NCI-H2196 treated with DMSO at 0.1 percent for 48 hours (cell line): ENCODE measurements around the gene ANAPC7.
"Not testable (repeated sequence)": the region's sequence is repeated elsewhere in the genome, so short reads cannot be mapped to it uniquely, and the experiment has no call there.

ENCODE experiments used
- DNase-seq: peaks from one replicate; lab custom pipeline; 2025; ENCODE audit not compliant: unreplicated experiment; lab: John Stamatoyannopoulos, UW

Gene ANAPC7, protein sequence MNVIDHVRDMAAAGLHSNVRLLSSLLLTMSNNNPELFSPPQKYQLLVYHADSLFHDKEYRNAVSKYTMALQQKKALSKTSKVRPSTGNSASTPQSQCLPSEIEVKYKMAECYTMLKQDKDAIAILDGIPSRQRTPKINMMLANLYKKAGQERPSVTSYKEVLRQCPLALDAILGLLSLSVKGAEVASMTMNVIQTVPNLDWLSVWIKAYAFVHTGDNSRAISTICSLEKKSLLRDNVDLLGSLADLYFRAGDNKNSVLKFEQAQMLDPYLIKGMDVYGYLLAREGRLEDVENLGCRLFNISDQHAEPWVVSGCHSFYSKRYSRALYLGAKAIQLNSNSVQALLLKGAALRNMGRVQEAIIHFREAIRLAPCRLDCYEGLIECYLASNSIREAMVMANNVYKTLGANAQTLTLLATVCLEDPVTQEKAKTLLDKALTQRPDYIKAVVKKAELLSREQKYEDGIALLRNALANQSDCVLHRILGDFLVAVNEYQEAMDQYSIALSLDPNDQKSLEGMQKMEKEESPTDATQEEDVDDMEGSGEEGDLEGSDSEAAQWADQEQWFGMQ

DNA sequence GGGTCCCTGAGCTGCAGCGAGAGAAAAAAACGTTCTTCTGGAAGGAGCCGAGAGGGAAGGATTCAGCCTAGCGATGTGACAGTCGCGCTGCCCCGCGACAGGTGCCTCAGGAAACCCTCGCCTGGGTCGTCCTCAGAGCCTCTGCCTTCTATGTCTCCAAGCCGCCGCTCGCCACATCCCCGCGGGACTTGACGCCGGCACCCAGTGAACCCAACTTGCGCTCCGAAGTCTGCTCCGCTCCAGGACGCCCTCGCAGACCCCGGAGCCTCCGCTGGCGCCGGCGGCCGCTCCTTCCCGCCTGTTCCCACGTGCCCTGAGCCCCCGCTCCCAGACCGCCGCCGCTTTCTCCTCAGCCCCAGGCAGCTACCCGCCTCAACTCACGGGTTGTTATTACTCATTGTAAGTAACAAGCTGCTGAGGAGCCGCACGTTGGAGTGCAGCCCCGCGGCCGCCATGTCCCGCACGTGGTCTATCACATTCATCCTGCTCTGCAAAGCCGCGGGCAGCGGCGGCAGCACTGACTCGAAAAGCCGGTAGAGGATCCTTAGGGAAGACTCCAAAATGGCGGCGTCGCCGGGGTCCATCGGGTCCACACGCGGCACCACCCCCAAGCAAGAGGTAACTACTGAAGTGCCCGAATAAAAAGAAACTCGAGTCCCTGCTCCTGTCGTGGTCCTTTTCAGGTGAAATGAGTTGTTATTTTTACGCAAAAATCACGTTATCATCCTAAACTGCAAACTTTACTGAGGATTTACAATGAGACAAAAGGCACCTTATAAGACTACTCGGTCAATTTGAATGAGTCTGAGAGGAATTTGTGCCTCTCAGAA lies at the start of gene ANAPC7:
Gene ANAPC7, minus strand, starts transcription at position 563 of the 830 bp plus-strand sequence. Its CDS starts 81 bp downstream, at position 482.
- DNase-seq, result peak; percentile 76

DNA sequence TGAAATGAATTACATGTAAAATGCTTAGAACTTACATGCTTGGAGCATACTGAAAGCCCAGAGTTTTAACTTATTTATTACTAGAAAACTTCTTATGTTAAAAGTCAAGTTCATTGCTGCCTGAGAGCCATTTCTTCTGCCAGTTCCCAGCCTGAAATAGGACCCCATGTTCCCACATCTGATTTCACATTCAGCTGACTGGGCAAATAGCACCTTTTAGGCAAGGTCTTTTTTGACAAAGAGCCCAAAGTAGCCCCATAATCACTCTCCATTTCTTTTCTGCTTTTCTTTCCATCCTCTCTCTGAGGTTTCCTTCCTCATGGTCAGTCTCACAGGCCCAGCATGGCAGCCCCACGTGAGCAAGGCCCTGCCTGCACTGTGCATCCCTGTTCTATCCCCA lies 47.8 kb upstream of the ANAPC7 start:
- DNase-seq, result no peak

DNA sequence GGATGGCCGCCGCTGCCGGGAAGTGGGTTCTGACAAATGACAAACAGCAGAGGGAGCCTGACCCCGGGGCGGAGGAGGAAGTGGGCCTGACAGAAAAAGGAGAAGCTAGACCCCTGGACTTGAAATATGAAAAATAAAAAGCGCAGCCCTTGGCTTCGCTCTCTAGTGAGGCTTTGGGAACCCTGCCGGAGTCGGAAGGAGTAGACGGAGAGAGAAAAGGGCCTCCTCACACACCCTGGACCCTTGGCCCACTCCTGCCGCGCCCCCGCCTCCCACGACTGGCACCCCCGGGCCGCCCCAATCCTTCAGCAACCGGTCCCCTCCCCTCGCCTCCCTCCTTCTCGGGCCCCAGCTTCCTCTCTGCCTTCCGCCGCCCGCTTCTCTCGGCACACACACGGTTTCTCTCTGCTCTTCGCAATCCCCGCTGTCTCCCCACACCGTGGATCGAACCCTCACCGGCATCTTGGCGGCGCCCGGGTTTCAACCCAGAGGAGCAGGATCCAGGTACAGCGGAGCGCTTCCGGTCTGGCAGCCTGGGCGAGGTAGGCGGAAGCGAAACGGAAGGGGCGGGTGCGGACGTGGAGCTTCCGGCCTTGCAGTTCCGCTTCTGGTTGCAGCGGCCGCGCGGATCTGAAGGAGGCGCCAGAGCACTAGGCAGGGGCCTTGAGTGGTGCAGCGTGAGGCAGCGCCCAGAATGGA lies 46.4 kb upstream of the ANAPC7 start, which contains the start of gene ARPC3:
Gene ARPC3, minus strand, starts transcription at position 539 of the 699 bp plus-strand sequence. Its CDS starts 77 bp downstream, at position 462.
- DNase-seq, result peak; percentile 88

DNA sequence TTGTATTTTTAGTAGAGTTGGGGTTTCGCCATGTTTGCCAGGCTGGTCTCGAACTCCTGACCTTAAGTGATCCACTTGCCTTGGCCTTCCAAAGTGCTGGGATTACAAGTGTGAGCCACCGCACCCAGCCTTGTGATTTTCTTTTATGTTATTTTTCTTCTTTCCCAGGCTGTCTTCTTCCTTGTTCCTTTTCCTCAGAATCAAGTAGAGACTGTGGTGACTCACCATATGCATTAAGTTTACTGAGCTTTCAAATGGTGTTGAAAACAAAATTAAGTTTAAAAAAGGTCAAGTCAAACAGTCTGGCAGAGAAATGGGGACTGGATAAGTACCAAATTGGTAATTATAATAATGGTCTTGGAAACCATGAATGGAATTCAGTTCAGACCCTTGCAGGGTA lies 40.9 kb upstream of the ANAPC7 start:
- DNase-seq, result no peak

DNA sequence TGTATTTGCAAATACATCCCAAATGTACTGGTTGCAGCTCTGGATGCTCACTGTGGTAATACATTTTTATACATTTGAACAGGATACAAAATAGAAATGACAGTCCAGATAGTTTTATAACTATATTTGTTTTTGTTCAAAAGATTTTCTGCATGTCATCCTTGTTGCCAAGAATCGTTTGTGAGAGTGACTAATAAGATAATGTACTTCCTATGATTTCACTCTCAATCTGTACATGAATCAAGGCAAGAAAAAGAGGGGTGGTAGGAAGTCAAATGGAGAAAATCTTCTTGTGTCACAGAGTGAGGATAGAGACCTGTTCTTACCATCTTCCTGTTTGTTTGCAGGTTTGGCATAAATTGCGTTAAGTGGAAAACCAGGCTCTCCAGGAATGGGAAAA lies 32.7 kb upstream of the ANAPC7 start:
- DNase-seq, result no peak

DNA sequence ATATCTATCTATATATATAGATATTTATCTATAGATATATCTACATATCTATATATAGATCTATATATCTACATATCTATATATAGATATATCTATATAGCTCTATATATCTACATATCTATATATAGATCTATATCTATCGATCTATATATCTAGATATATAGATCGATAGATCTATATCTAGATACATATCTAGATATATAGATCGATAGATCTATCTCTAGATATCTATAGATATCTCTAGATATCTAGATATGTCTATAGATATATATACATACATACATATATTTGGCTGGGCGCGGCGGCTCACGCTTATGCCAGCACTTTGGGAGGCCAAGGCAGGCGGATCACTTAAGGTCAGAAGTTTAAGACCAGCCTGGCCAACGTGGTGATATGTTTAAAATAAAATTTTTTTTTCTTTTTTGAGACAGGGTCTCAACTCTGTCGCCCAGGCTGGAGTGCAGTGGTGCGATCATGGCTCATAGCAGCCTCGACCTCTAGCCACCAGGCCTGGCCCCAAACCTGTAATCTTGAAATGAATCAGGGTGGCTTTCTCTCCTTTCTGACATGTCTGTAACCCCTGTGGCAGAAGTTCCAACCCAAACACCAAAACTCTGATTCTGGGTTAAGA lies 28.6 kb upstream of the ANAPC7 start:
- DNase-seq, result no peak

DNA sequence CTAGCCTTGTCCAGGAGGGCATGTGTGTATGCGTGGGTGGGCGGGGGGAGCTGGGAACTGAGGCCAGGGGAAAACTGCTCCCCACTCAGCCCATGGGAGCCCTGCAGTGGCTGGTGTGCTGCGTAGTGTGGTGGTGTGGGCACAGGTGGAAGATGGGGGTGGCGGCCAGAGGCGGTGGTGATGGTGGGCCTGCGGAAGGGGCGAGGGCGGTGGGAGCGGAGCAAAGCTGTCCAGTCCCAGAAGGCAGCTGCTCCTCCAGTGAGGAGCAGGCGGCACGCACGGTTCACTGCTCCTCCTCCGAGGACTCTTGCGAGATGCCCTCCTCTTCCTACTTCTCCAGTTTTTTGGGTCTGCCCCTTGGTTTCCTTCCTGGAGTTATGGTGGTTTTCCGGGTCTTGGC lies 26.2 kb upstream of the ANAPC7 start:
- not testable (repeated sequence) for DNase-seq

DNA sequence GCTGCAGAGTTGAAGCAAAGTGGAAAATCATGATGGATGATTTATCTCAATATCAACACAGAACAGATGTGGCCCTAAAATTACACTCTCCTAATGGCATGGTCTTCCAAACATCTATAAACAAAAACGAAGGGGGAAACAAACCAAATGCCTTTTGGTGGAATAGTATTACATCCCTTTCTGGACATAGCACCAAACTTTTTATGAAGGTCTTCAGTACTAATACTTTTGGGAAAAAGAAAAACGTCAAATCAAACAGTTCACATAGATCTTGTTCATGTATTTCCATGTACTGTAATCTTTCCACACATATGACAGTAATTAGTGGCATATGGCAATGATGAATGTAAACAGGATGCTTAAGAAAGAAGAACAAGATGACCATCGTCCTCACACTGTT lies 22.9 kb upstream of the ANAPC7 start:
- DNase-seq, result no peak

DNA sequence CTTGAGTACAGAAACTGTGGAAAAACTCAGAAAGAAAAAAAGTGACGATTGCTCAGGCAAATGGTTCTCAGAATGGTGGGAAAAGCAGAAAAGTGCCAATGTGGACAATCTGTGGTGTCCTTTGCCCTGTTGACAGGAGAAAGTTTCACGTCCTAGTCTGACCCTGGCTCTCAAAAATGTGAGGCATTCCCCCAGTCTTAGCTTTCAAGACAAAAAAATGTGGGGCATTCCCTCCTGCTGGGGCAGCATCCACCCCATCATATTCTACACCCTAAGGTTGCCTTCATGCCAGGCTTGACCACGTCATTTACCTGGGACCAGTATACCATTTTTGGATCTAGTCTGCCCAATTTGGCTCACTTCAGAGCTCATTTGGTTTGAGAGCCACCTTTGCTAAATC lies 20.7 kb upstream of the ANAPC7 start:
- DNase-seq, result no peak

DNA sequence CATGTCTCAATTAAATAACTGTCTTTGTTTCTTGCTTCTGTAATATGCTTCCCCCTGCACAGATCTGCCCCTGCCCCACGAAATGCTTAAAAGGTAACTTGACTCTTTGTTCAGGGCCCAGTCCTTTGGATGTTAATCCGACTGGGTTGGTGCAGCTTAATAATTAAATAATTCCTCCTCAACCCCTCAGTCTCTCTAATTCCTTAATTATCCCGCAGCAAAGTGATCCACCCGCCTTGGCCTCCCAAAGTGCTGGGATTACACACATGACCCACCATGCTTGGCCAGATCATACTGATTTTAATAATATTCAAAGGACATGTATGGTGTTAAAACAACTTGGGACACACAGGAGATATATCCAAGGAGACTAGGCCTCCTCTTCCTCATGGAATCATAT lies 18.2 kb upstream of the ANAPC7 start:
- no peak for DNase-seq

DNA sequence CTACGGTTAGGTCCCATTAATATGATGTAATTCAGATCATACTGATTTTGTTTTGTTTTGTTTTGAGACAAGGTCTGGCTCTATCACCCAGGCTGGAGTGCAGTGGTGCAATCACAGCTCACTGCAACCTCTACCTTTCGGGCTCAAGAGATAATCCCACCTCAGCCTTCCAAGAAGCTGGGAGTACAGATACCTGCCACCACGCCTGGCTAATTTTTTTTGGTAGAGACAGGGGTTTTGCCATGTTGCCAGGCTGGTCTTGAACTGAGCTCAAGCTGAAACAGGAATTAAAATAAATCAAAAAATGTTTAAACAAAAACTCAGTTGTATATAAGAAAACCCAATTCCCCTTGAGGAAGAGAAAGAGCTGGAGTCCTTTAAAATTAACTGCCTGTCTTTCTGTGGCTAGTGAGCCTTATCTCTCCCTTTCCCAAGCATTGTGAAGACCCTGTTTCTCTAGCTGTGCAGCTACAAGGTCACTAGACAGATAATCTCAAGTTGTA lies 17.7 kb upstream of the ANAPC7 start:
- no peak for DNase-seq

DNA sequence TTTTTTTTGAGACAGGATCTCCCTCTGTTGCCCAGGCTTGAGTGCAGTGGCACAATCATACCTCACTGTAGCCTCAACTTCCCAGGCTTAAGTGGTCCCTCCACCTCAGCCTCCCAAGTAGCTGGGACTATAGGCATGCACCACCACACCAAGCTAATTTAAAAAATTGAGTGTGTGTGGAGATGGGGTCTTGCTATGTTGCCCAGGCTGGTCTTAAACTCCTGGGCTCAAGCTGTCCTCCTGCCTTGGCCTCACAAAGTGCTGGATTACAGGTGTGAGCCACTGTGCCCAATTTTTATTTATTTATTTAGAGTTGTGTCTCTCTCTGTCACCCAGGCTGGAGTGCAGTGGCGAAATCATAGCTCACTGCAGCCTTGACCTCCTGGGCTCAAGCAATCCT lies 17.1 kb upstream of the ANAPC7 start:
- not testable (repeated sequence) for DNase-seq

DNA sequence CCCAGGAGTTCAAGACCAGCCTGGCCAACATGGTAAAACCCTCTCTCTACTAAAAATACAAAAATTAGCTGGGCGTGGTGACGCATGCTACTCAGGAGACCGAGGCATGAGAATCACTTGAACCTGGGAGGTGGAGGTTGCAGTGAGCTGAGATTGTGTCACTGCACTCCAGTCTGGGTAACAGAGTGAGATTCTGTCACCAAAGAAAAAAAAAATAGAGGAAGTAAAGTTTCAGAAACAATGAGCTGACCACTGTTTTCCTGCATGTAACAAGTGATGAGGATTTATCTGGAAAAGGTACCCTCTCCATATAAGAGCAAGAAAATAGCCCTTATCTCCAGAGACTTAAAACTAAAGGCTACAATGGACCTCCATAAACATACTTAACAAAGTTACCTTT lies 13.6 kb upstream of the ANAPC7 start:
- not testable (repeated sequence) for DNase-seq

DNA sequence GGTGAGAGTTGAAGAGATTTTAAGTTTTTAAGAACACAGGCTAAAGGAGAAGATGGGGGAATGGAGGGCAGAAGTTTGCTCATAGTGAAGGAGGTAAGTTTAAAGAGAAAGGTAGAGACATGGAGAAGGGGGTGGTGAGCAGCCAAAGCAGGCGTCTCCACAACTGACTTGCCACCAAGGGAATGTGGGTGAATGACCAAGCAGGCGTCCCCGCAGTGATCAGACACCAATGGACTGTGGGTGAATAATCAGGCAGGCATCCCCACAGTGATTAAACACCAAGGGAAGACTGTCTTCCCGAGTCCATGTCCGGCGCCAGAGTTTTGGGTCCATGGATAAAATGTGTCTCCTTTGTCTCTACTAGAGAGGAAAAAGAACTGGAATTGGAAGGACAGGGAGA lies 6.6 kb upstream of the ANAPC7 start:
- DNase-seq, result not testable (repeated sequence)

DNA sequence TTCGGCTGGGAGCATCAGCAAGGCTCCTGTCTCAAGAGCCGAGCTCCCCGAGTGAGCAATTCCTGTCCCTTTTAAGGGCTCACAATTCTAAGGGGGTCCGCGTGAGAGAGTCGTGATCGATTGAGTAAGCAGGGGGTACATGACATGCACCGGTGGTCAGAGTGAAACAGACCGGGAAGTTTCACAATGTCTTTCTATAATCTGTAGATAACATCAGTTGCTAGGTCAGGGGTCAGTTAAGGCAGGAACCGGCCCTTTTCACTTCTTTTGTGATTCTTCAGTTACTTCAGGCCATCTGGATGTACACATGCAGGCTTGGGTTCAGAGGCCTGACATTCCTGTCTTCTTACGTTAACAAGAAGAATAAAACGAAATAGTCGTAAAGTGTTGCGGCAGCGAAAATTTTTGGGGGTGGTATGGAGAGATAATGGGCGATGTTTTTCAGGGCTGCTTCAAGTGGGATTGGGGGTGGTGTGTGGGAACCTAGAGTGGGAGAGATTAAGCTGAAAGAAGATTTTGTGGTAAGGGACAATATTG lies 1.7 kb upstream of the ANAPC7 start:
- not testable (repeated sequence) for DNase-seq

DNA sequence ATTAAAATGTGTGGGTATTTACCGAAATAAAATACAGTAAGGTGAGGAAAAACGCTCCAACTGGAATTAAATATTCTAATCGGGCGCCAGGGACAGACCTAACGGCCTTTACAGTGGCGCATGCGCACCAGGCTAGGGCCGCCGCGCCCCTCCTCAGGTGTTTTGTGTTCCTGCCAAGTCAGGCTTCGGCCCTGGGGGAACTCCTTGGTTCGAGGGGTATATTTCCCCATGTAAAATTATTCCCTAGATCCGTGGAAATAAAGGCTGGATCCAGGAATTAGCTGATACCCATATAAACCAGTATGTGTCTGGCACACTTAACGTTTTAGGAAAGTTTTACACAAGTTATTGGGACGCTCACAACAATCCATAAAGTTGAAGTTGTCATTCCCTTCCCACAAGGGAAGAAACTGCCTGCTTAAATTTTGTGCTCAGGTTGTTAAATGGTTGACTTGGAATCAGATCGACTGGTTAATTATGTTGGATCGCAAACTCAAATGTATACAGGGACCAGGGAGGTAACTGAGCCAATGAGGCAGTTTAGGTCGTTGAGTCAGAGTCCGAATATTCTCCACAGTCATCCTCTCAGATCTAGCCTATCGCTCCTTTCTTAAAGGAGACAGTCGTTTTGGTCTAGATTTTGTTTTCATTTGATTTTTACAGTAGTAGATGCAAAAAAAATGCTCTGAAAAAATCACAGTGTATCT lies 621 bp upstream of the ANAPC7 start:
- peak; percentile 41 for DNase-seq

DNA sequence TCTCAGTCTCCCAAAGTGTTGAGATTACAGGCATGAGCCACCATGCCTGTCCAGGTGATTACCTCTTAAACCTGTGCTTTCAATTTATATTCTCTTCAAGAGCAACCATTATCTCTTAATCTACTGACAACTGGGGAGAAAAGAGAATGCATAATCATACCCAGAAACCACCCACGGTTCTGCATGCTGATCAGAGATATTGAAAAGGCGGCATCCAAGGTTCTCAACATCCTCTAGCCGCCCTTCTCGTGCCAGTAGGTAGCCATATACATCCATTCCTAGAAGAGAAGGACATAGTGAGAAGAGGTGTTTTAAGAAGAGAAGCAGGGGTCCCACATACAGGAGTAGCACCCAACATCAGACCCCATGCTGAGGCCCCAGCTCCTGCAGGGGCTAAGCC lies 20.8 kb downstream of the ANAPC7 start:
- no peak for DNase-seq

DNA sequence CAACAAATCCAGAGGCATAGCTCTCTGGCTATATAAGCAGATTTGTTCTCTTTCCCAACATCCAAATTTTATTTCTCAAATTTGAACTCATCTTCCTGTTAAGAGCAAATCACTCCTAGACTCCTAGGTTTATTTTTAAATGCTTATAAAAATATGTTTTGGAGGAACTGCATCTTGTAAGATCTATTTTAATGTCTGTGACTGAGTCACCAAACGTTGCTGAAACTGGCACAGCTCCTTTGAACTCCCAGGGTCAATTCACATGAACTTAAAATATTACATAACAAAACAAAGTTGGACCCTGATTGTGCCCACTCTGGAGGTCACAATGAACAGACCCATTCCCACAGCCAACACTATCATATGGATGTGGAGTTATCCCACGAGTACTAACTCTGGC lies 23.9 kb downstream of the ANAPC7 start:
- DNase-seq, result no peak

DNA sequence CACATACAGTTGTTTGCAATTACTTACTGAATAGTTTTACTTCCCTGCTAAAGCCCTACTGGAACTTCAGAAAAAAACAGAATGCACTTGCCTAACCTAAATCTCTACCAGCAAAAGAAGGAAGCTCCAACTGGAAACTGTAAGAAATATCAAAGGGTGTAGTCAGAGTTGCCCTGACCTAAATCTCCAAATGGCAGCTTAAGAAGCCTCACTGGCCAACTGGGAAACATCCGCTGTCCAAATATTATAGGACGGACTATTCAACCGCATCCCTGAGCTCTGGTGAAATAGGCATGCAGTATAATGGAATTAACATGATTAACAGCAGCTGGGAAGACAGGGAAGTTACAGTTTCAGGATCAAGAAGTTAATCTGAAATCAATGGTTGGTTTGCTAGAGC lies 24.3 kb downstream of the ANAPC7 start:
- DNase-seq, result no peak
